Panc1 (cell line): ENCODE measurements around the gene WDR11. TPM values are rescaled to one million over a fixed set of nuclear protein-coding genes. Genes with fewer than 3 reads are reported as not detected.

Experiments used
- ATAC-seq: fragments of 200-7000 bp; cut with Tn5 transposase; 2 replicates; pipeline ENCODE4 v1.9.1; 2020; ENCODE audit warnings: mild to moderate bottlenecking, moderate library complexity
- BruUV-seq: library from RNA; stranded (reverse); fragments of 400-500 nt; replicated peaks from 2 replicates; lab custom pipeline; 2021; lab: Mats Ljungman, UMichigan
- CTCF ChIA-PET: fragments of 300-600 bp; sonication (Branson Sonifier 250); formaldehyde crosslinking; loops from one replicate; lab custom pipeline; 2022; ENCODE audit warnings: antibody characterized with exemption; lab: Charles Lee
- POLR2A ChIA-PET: fragments of 300-600 bp; sonication (Branson Sonifier 250); formaldehyde crosslinking; loops from one replicate; lab custom pipeline; 2022; ENCODE audit warnings: antibody characterized with exemption; lab: Charles Lee
- DNase-seq: peaks from one replicate; pipeline ENCODE4 v3.0.0-alpha.2; 2010; ENCODE audit warnings: low read depth, low spot score
- H3K27ac ChIP-seq: 2 replicates; pipeline ENCODE4 v1.5.1; 2011; ENCODE audit warnings: mild to moderate bottlenecking, low read length, inconsistent platforms
- H3K27me3 ChIP-seq: fragments of 200-500 bp; sonication (Bioruptor generic); 2 replicates; pipeline ENCODE4 v1.6.0; 2014; ENCODE audit warnings: low read length, inconsistent platforms; ENCODE audit not compliant: control insufficient read depth, insufficient read depth
- H3K36me3 ChIP-seq: fragments of 200-500 bp; sonication (Bioruptor generic); 2 replicates; pipeline ENCODE4 v1.5.1; 2014; ENCODE audit warnings: inconsistent platforms, mild to moderate bottlenecking, low read length, moderate library complexity; ENCODE audit not compliant: control insufficient read depth, insufficient read depth
- H3K4me1 ChIP-seq: 2 replicates; pipeline ENCODE4 v1.5.1; 2011; ENCODE audit warnings: inconsistent platforms, mild to moderate bottlenecking, low read length, moderate library complexity; ENCODE audit not compliant: control insufficient read depth, insufficient read depth
- H3K4me3 ChIP-seq, 2 experiments: 2 replicates each; pipeline ENCODE4 v1.5.1; 2011 to 2012; ENCODE audit warnings: low read depth in 2 of 2, low read length in 2 of 2, mild to moderate bottlenecking in 2 of 2, inconsistent platforms in 1 of 2, moderate library complexity in 1 of 2
- H3K9me3 ChIP-seq: fragments of 200-500 bp; sonication (Bioruptor generic); 2 replicates; pipeline ENCODE4 v1.5.1; 2014; ENCODE audit warnings: low read depth, mild to moderate bottlenecking, inconsistent platforms, low read length, moderate library complexity; ENCODE audit not compliant: control insufficient read depth, insufficient read depth
- POLR2AphosphoS5 ChIP-seq: IDR thresholded peaks from 2 replicates; pipeline ENCODE4 v1.6.1; 2012; ENCODE audit warnings: mild to moderate bottlenecking, low read depth, low read length, moderate library complexity
- SIN3A ChIP-seq: IDR thresholded peaks from 2 replicates; pipeline ENCODE4 v1.6.1; 2012; ENCODE audit warnings: low read depth, mild to moderate bottlenecking, low read length, moderate library complexity, borderline replicate concordance; ENCODE audit not compliant: insufficient read depth
- TCF7L2 ChIP-seq: IDR thresholded peaks from 2 replicates; pipeline ENCODE4 v1.6.1; 2011; ENCODE audit warnings: mild to moderate bottlenecking, low read depth, low read length, inconsistent platforms
- in situ Hi-C: cut with HindIII; loops from 2 replicates; pipeline ENCODE4 v1.10.0; 2016; ENCODE audit warnings: low sequenced_read_pairs, low pct_unique_long_range_greater_than_20kb
- intact Hi-C: fragments of 100-400 bp; cut with micrococcal nuclease; formaldehyde crosslinking; loops from one replicate; pipeline ENCODE4 v1.10.0; 2022; ENCODE audit not compliant: unreplicated experiment
- total RNA-seq: library from RNA; stranded (reverse); gene quantifications from one replicate; pipeline ENCODE4 v1.2.1, GENCODE V29; 2021; ENCODE audit not compliant: unreplicated experiment
- TF ChIP-seq, protein P1 (sequence below), 2 experiments: IDR thresholded peaks; 2 replicates each; pipeline ENCODE4 v1.6.1; 2011 to 2012; ENCODE audit warnings: low read depth in 2 of 2, control low read depth in 1 of 2, low read length in 1 of 2, mild to moderate bottlenecking in 1 of 2, moderate library complexity in 1 of 2; ENCODE audit not compliant: insufficient read depth in 1 of 2
- TF ChIP-seq, protein P2 (sequence below): fragments of 450-650 bp; IDR thresholded peaks from 2 replicates; pipeline ENCODE4 v1.5.1; 2017; ENCODE audit warnings: mild to moderate bottlenecking

WDR11 gene
- total RNA-seq, 1 experiment from 2014 or later = 59.3 TPM

- no peak for ATAC-seq
- CTCF ChIA-PET = no interaction called here
- no peaks in the 10 kb centered on the region for H3K36me3 ChIP-seq
Measured at GRCh38 chr10:120819366-120819765, 31.8 kb upstream of the WDR11 start.

DNA sequence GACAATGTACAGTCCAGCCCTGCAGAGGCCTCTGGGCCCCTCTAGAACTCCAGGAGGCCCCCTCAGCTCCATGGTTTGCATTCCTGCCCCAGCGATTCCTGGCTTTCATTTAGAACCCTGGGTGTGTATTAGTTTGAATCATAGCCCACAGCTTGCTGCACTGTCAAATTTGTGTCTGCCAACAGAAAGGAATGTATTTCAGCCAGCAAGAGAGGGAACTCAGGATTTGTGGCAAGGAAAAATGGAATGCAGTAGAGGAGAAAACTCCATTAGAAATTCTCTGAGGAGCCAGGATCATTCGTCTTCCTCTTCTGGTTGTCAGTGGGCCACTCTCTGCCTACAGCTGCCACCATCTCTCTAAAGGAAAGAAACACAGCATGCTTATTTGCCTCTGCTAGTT is 27.9 kb upstream of the WDR11 start:
- in situ Hi-C loops = no loop called here
- TF ChIP-seq POLR2AphosphoS5 (no peak), SIN3A (no peak), TCF7L2 (no peak)
- TF ChIP-seq, protein P1, sequence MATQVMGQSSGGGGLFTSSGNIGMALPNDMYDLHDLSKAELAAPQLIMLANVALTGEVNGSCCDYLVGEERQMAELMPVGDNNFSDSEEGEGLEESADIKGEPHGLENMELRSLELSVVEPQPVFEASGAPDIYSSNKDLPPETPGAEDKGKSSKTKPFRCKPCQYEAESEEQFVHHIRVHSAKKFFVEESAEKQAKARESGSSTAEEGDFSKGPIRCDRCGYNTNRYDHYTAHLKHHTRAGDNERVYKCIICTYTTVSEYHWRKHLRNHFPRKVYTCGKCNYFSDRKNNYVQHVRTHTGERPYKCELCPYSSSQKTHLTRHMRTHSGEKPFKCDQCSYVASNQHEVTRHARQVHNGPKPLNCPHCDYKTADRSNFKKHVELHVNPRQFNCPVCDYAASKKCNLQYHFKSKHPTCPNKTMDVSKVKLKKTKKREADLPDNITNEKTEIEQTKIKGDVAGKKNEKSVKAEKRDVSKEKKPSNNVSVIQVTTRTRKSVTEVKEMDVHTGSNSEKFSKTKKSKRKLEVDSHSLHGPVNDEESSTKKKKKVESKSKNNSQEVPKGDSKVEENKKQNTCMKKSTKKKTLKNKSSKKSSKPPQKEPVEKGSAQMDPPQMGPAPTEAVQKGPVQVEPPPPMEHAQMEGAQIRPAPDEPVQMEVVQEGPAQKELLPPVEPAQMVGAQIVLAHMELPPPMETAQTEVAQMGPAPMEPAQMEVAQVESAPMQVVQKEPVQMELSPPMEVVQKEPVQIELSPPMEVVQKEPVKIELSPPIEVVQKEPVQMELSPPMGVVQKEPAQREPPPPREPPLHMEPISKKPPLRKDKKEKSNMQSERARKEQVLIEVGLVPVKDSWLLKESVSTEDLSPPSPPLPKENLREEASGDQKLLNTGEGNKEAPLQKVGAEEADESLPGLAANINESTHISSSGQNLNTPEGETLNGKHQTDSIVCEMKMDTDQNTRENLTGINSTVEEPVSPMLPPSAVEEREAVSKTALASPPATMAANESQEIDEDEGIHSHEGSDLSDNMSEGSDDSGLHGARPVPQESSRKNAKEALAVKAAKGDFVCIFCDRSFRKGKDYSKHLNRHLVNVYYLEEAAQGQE (IDR thresholded peaks at IDR 0.05; ENCODE audit: insufficient read depth in 1 of 2, low read depth in 2 of 2, low read length in 1 of 2) = no peak
- TF ChIP-seq, protein P2, sequence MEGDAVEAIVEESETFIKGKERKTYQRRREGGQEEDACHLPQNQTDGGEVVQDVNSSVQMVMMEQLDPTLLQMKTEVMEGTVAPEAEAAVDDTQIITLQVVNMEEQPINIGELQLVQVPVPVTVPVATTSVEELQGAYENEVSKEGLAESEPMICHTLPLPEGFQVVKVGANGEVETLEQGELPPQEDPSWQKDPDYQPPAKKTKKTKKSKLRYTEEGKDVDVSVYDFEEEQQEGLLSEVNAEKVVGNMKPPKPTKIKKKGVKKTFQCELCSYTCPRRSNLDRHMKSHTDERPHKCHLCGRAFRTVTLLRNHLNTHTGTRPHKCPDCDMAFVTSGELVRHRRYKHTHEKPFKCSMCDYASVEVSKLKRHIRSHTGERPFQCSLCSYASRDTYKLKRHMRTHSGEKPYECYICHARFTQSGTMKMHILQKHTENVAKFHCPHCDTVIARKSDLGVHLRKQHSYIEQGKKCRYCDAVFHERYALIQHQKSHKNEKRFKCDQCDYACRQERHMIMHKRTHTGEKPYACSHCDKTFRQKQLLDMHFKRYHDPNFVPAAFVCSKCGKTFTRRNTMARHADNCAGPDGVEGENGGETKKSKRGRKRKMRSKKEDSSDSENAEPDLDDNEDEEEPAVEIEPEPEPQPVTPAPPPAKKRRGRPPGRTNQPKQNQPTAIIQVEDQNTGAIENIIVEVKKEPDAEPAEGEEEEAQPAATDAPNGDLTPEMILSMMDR = no peak
- Histone ChIP-seq H3K4me1 (no peaks in the 10 kb centered on the region), H3K27me3 (peaks cover 4% of the 10 kb centered on the region; the same call in 1 of the 2 replicates), H3K9me3 (no peaks in the 10 kb centered on the region), H3K4me3 (no peak overlapping the region), H3K27ac (no peak overlapping the region), H3K36me3 (no peaks in the 10 kb centered on the region)
- ChIA-PET POLR2A (interaction anchor here (0.7 kb wide), 1 partner anchor 664 kb away, joined by 3 read pairs; no protein-coding TSS in a partner anchor), CTCF (no interaction called here)
- intact Hi-C loops = no loop called here
- BruUV-seq = no TSS peak
- ATAC-seq (no peak), DNase-seq (no peak)

More at GRCh38 chr10:120819366-120819765, 31.8 kb upstream of the WDR11 start:
- no peak overlapping the region for H3K27ac ChIP-seq
- TF ChIP-seq SIN3A (no peak), TCF7L2 (no peak), POLR2AphosphoS5 (no peak)
- TF ChIP-seq, protein P2 = no peak
- TF ChIP-seq, protein P1 (IDR thresholded peaks at IDR 0.05; ENCODE audit: insufficient read depth in 1 of 2, low read depth in 2 of 2, low read length in 1 of 2) = no peak
- in situ Hi-C loops = no loop called here
- POLR2A ChIA-PET = no interaction called here
- BruUV-seq = no TSS peak
- no peak for DNase-seq
- H3K4me1 ChIP-seq = no peaks in the 10 kb centered on the region
- intact Hi-C loops = no loop called here
- no peak overlapping the region for H3K4me3 ChIP-seq
- no peaks in the 10 kb centered on the region for H3K9me3 ChIP-seq
- peaks cover 9% of the 10 kb centered on the region; the same call in 1 of the 2 replicates for H3K27me3 ChIP-seq
